Small intestine (tissue), 7 donors: ENCODE results near the gene CYP4F8. TPM values are rescaled to one million over a fixed set of nuclear protein-coding genes. Genes with fewer than 3 reads are reported as not detected.
A peak's percentile ranks its signal among the peaks of the same experiment; 100 is the strongest.

Source experiments
- DNase-seq, 2 donors: peaks; one replicate each; pipeline versions ENCODE4 v3.0.0 to v3.0.0-alpha.2; 2013
- FAIRE-seq: peaks from 2 replicates; lab custom pipeline; 2012; peaks lifted over from hg19 to GRCh38; lab: Jason Lieb, UNC
- H3K27ac ChIP-seq, 3 donors: one replicate each; pipeline ENCODE4 v1.5.1; 2013; ENCODE audit warnings: low read length in 2 of 3, mild to moderate bottlenecking in 2 of 3, control low read depth in 1 of 3, inconsistent platforms in 1 of 3, low read depth in 1 of 3, moderate library complexity in 1 of 3
- H3K27me3 ChIP-seq, 3 donors: one replicate each; pipeline ENCODE4 v1.6.1; 2013; ENCODE audit warnings: low read length in 3 of 3, inconsistent platforms in 1 of 3; ENCODE audit not compliant: control insufficient read depth in 3 of 3, insufficient read depth in 3 of 3
- H3K36me3 ChIP-seq, 3 donors: one replicate each; pipeline ENCODE4 v1.6.1; 2013; ENCODE audit warnings: low read length in 3 of 3, inconsistent platforms in 1 of 3, low read depth in 1 of 3, mild to moderate bottlenecking in 1 of 3, moderate library complexity in 1 of 3; ENCODE audit not compliant: control insufficient read depth in 3 of 3, insufficient read depth in 2 of 3
- H3K4me1 ChIP-seq, 3 donors: one replicate each; pipeline ENCODE4 v1.6.1; 2013; ENCODE audit warnings: low read length in 2 of 3, inconsistent platforms in 1 of 3, low read depth in 1 of 3, mild to moderate bottlenecking in 1 of 3, moderate library complexity in 1 of 3; ENCODE audit not compliant: control insufficient read depth in 3 of 3, insufficient read depth in 2 of 3
- H3K4me3 ChIP-seq, 3 donors: one replicate each; pipeline ENCODE4 v1.5.1; 2013; ENCODE audit warnings: low read length in 3 of 3, control low read depth in 1 of 3, inconsistent platforms in 1 of 3, low read depth in 1 of 3, mild to moderate bottlenecking in 1 of 3, moderate library complexity in 1 of 3
- H3K9me3 ChIP-seq, 2 donors: one replicate each; pipeline ENCODE4 v1.6.1; 2013; ENCODE audit warnings: low read depth in 1 of 2, low read length in 1 of 2; ENCODE audit not compliant: control insufficient read depth in 2 of 2, insufficient read depth in 1 of 2
- WGBS, 3 donors: extraction: QIAGEN DNeasy Blood & Tissue Kit; methylation state at CpG; one replicate each; pipeline ENCODE4 v1.1.7; 2013; 5-methylcytosine and 5-hydroxymethylcytosine counted together
- polyA plus RNA-seq, 4 donors: library from polyadenylated mRNA; stranded (reverse) in 3 of 4; unstranded in 1 of 4; fragments of 200-250 nt in 3 of 4; fragments of 120-200 nt in 1 of 4; gene quantifications; one replicate each; pipeline versions ENCODE4 v1.2.1 to v1.2.3, GENCODE V29; 2013
- donor health status: healthy with polysubstance abuse.
- donor health status: control.
- donor health status: control.
- donor health status: Bipolar disorder and iron deficiency.
- donor health status: healthy.

Gene CYP4F8
- polyA plus RNA-seq, 4 donors: not detected

- no peak for FAIRE-seq
- WGBS, 3 donors: 26 to 66% (median 39%) methylated on average over 3 of the region's 3 CpGs
- Histone ChIP-seq H3K27ac (no peak overlapping the region), H3K4me1 (no peaks in the 10 kb centered on the region), H3K9me3 (no peaks in the 10 kb centered on the region), H3K27me3 (no peaks in the 10 kb centered on the region), H3K4me3 (no peak overlapping the region), H3K36me3 (no peaks in the 10 kb centered on the region)
- DNase-seq: peak in 1 of 2 donors; percentile 76
Measured at GRCh38 chr19:15634105-15634504, 19.1 kb downstream of the CYP4F8 start.

- H3K4me1 ChIP-seq: peaks cover 0 to 7% (median 0%) of the 10 kb centered on the region in 3 donors
- H3K4me3 ChIP-seq: no peak overlapping the region
- no peak for FAIRE-seq
- 76 to 83% (median 79%) methylated on average over 2 of the region's 2 CpGs for WGBS, 3 donors
- no peak for DNase-seq
- no peaks in the 10 kb centered on the region for H3K27me3 ChIP-seq
- H3K27ac ChIP-seq: no peak overlapping the region
- no peaks in the 10 kb centered on the region for H3K36me3 ChIP-seq
- no peaks in the 10 kb centered on the region for H3K9me3 ChIP-seq
Measured at GRCh38 chr19:15635016-15635805, 20.2 kb downstream of the CYP4F8 start.

- WGBS, 3 donors: 88 to 96% (median 89%) methylated on average over 2 of the region's 2 CpGs
- Histone ChIP-seq H3K9me3 (no peaks in the 10 kb centered on the region), H3K4me3 (no peak overlapping the region), H3K27me3 (no peaks in the 10 kb centered on the region), H3K36me3 (no peaks in the 10 kb centered on the region), H3K4me1 (peaks cover 0 to 15% (median 0%) of the 10 kb centered on the region in 3 donors), H3K27ac (no peak overlapping the region)
- FAIRE-seq (no peak), DNase-seq (no peak)
Measured at GRCh38 chr19:15636026-15636425, 21.0 kb downstream of the CYP4F8 start.

- H3K27ac ChIP-seq: peak overlapping the region; percentile 86 to 91 (median 91)
- peaks cover 0 to 29% (median 2%) of the 10 kb centered on the region in 3 donors for H3K4me1 ChIP-seq
- no peaks in the 10 kb centered on the region for H3K36me3 ChIP-seq
- H3K4me3 ChIP-seq: no peak overlapping the region
- DNase-seq (no peak), FAIRE-seq (no peak)
- no peaks in the 10 kb centered on the region for H3K9me3 ChIP-seq
- no peaks in the 10 kb centered on the region for H3K27me3 ChIP-seq
Measured at GRCh38 chr19:15639596-15639995, 24.6 kb downstream of the CYP4F8 start.

GRCh38 chr19:15640294-15640903 lies 25.4 kb downstream of the CYP4F8 start, which contains the start of gene CYP4F3:
TSS of gene CYP4F3 (plus strand) at chr19:15640897. CDS start at chr19:15641416, 519 bp downstream.
- peaks cover 0 to 29% (median 2%) of the 10 kb centered on the region in 3 donors for H3K4me1 ChIP-seq
- FAIRE-seq: no peak
- H3K9me3 ChIP-seq: no peaks in the 10 kb centered on the region
- no peaks in the 10 kb centered on the region for H3K36me3 ChIP-seq
- peak; percentile 95 to 99 for DNase-seq
- WGBS, 3 donors: 9 to 42% (median 19%) methylated on average over 6 of the region's 6 CpGs
- H3K27me3 ChIP-seq: no peaks in the 10 kb centered on the region
- peak within 1 kb of the TSS; percentile 91 to 98 (median 91) for H3K27ac ChIP-seq
- H3K4me3 ChIP-seq: peak within 1 kb of the TSS in 1 of 3 donors; percentile 46

- DNase-seq (peak; percentile 85 to 90), FAIRE-seq (no peak)
- H3K4me1 ChIP-seq: peaks cover 0 to 29% (median 2%) of the 10 kb centered on the region in 3 donors
- H3K4me3 ChIP-seq: peak overlapping the region in 1 of 3 donors; percentile 46
- H3K9me3 ChIP-seq: no peaks in the 10 kb centered on the region
- H3K36me3 ChIP-seq: no peaks in the 10 kb centered on the region
- no peaks in the 10 kb centered on the region for H3K27me3 ChIP-seq
- H3K27ac ChIP-seq: peak overlapping the region; percentile 91 to 98 (median 91)
- WGBS, 3 donors: 15 to 56% (median 22%) methylated on average over 12 of the region's 12 CpGs
Measured at GRCh38 chr19:15640904-15641597, 26.0 kb downstream of the CYP4F8 start.

GRCh38 chr19:15641901-15642491 lies 27.0 kb downstream of the CYP4F8 start:
- 48 to 60% (median 52%) methylated on average over 5 of the region's 5 CpGs for WGBS, 3 donors
- Histone ChIP-seq H3K4me1 (peaks cover 0 to 29% (median 2%) of the 10 kb centered on the region in 3 donors), H3K27me3 (no peaks in the 10 kb centered on the region), H3K4me3 (peak overlapping the region in 1 of 3 donors; percentile 46), H3K9me3 (peaks cover 0 to 2% of the 10 kb centered on the region in 2 donors), H3K27ac (peak overlapping the region; percentile 91 to 98 (median 91)), H3K36me3 (no peaks in the 10 kb centered on the region)
- peak; percentile 13 to 34 for DNase-seq
- no peak for FAIRE-seq

- Histone ChIP-seq H3K27ac (no peak overlapping the region), H3K27me3 (no peaks in the 10 kb centered on the region), H3K9me3 (peaks cover 0 to 4% of the 10 kb centered on the region in 2 donors), H3K36me3 (peaks cover 0 to 4% (median 0%) of the 10 kb centered on the region in 3 donors), H3K4me3 (no peak overlapping the region), H3K4me1 (peaks cover 0 to 29% (median 2%) of the 10 kb centered on the region in 3 donors)
- FAIRE-seq (no peak), DNase-seq (no peak)
Measured at GRCh38 chr19:15642807-15643206, 27.8 kb downstream of the CYP4F8 start.
